GM12874 (cell line): ENCODE data around the gene CCDC12.

ENCODE experiments used
- CTCF ChIP-seq: IDR thresholded peaks from 2 replicates; pipeline ENCODE4 v1.5.1; 2011; ENCODE audit warnings: low read depth, mild to moderate bottlenecking, control low read depth, low read length, moderate library complexity; ENCODE audit not compliant: insufficient read depth

Gene CCDC12

GRCh38 chr3:46960081-46960701, 16.4 kb downstream of the CCDC12 start:
- TF ChIP-seq CTCF, result no peak

GRCh38 chr3:46959161-46959511, 17.4 kb downstream of the CCDC12 start:
- no peak for TF ChIP-seq CTCF

- TF ChIP-seq CTCF, result no peak
Measured at GRCh38 chr3:46958467-46959160, 17.9 kb downstream of the CCDC12 start.

GRCh38 chr3:46957092-46957820, 19.3 kb downstream of the CCDC12 start:
- TF ChIP-seq CTCF, result no peak

GRCh38 chr3:46955801-46956259, 20.7 kb downstream of the CCDC12 start:
- no peak for TF ChIP-seq CTCF

- TF ChIP-seq CTCF, result no peak
Measured at GRCh38 chr3:46955157-46955556, 21.4 kb downstream of the CCDC12 start.

GRCh38 chr3:46954178-46954577, 22.4 kb downstream of the CCDC12 start:
- no peak for TF ChIP-seq CTCF
